ENCODE measurements around the gene PPP6R3.
"Not testable (repeated sequence)": the region's sequence is repeated elsewhere in the genome, so short reads cannot be mapped to it uniquely, and the experiment has no call there.

PPP6R3 gene

DNA sequence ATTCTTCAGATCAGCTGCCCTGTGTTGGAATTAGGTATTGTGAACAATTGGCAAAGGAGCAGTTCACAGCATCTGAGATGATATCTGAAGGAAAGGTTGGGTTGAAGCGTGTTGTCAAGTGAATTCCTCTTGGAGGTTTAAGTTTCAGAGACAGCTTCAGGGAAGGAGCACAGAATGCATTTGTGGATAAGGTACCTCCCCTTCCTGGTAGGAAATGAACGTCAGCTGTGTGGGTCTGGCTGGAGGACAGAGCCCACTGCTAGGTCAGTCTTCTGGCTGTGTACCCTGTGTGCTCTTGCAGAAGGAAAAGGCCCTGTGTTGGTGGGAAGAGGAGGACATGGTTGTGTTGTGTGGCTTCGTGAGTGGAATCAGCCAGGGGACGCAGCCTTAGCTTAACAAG is 135.7 kb downstream of the PPP6R3 start:
- DNase-seq (ENCODE audit: low read depth in 1 of 2, low spot score in 1 of 2): no peak

DNA sequence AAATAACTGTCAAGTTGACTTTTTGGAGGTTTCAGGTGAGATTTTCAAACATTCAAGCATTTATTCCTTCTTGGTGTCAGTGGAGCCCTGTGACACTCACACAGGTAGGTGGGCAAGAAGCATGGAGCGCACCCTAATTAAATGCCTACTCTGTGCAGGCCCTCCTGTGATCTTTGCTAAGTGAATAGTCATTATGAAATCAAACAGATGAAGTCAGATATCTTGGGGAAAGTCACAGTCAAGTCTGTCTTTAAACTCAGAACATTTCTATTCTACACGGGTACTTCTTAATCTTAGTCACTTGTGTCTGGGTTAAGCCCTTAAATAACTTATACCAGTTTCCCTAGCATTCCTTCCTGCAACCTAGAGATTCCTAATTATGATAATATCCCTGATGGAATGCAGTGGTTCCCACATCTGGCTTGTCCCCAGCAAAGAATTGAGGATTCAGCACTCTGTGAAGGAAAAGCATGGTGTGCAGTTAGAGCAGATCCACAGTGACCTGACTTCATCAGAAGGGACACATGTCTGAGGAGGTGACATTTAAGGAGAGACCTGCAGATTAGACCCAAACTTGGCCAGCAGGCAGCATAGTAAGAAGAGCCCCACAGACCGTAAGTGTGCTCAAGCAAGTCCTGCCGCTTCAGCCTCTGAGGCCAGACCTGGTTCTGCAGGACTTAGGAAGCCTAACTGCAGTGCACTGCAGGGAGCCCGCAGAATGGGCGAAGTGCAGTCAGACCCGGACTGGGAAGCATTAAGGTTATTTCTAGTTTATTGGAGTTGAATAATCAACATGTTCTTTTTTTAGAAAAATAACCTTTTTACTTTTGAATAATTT is 138.5 kb downstream of the PPP6R3 start:
- DNase-seq (ENCODE audit: low read depth in 1 of 2, low spot score in 1 of 2): no peak

DNA sequence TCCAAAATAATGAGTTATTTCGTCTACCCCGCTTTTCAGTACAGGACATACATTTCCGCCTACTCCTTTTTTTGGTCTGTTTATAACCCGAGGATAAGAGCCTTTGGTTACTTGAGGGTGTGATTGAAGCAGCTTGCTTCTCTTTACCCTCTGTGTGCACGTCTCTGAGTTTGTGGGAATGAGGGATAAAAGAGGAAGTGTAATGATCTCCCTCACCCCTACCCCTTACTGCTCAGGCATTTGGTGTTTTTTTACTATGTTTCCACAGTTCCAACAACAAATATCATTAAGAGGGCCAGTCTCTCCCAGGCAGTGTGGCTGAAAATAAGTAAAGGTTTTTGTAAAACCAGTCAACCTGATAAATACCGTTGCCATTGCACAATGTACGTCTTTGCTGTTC is 140.6 kb downstream of the PPP6R3 start:
- DNase-seq (ENCODE audit: low read depth in 1 of 2, low spot score in 1 of 2): no peak

DNA sequence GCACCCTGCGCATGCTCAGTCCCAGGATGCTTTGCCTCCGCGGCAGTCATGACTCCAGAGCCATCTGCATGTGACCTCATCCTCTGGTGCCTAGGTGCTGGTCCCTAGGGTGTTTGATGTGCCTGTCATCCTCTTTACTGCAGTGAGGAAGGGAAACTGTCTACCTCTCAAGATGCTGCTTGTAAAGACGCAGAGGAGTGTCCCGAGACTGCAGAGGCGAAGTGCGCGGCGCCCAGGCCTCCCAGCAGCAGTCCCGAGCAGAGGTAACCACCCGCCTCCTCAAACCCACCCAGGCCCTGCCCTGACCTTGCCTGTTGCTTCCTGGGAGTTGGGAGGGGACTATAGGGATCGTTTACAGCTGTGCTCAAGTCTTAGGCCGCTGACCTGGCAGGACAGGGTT is 149.2 kb downstream of the PPP6R3 start:
- DNase-seq (ENCODE audit: low read depth in 1 of 2, low spot score in 1 of 2): no peak

DNA sequence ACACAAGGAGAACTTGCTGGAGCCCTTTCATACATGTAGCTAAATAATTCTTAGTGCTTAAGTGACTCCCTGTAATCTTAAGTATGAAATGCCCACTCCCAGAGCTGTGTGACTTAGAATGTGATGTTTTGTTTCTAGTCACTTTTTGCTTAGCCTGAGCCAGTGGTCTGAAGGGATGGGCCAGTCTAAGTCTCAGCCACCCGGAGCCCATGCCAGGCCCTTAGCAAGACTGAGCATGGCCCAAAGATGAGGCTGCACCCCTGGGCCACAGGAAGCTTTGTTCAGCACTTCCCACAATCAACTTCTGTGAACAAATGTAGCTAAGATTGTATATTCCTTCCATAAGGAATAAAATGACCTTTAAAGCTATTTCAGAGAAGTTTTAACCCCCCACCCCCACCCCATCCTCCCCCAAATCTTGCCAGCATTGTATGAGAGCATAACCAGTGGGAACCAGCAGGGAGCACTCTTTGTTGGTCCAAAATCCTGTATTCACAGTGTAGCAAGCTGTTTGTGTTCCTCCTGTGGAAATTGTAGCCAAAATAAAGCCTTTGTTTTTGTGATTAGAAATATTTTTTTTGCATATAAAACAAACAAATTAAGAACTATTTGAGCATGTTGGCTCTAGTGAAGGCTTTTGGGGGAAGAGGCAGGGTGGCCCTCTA is 150.0 kb downstream of the PPP6R3 start:
- DNase-seq (ENCODE audit: low read depth in 1 of 2, low spot score in 1 of 2): no peak

DNA sequence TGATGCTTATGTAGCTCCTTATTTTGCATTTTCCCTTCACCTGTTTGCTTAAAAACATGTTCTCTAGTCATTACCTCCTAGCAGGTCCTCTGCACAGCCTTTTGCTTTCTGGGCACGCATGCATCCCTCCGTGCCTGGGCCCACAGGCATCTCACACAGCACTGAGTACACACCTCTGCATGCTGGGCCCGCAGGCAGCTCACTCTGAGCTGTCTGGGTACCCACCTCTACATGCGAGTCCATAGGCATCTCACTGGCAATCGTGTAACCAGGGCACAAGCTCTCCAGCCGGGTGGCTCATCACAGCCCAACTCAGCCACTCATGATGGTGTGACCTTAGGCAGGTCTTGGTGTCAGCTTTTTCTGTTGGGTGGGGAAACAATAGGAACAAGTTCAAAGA is 155.1 kb downstream of the PPP6R3 start:
- DNase-seq (ENCODE audit: low read depth in 1 of 2, low spot score in 1 of 2): no peak

DNA sequence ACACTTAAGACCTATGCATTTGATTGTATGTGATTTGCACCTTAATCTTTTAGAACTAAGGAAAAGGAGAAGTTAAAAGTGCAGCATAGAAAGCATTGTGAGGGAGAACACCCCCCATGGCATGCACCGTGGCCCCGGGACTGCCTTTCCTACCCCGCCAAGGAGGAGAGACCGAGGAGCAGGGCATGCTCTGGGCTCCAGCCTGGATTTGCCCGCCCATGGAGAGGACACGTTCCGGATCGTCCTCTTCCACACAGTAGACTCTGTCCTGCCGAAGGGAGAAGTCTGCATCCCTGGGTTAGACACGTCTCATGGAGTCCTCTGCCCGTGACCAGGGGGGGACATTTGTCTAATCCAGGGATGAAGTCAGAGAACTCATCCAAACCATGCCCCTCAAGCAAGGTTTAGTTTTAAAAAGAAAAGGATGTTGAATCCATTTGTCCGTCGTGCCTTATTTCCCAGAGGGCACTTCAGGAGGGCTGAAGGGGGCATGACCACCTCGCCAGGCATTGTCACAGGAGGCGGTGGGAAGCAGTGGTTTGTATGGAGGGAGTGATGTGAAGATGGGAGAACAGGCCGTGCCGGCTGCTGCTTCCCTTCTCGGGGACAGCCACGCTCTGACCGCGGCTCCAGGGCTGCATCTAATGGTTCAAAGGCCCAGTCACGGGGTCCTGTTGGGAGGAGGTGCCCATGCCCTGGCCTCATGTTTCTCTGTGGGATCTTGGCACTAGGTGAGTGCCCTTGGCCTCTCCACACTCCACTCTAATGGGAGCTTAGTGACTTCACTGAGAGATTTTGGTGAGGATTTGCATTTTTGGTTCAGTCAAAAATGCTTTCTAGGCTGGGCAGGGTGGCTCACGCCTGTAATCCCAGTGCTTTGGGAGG is 157.6 kb downstream of the PPP6R3 start:
- DNase-seq (ENCODE audit: low read depth in 1 of 2, low spot score in 1 of 2): no peak

DNA sequence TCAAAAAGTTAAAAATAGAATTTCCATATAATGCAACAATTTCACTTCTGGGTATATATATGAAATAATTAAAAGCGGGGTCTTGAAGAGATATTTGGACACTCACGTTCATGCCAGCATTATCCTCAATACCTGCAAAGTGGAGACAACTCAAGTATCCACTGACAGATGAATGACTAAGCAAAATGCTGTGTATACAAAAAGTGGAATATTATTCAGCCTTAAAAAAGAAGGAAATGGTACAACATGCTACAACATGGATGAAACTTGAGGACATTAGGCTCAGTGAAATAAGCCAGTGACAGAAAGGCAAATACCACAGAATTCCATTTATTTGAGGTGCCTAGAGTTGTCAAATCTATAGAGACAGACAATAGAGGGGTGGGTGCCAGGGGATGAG is 161.3 kb downstream of the PPP6R3 start:
- no peak for DNase-seq (ENCODE audit: low read depth in 1 of 2, low spot score in 1 of 2)

DNA sequence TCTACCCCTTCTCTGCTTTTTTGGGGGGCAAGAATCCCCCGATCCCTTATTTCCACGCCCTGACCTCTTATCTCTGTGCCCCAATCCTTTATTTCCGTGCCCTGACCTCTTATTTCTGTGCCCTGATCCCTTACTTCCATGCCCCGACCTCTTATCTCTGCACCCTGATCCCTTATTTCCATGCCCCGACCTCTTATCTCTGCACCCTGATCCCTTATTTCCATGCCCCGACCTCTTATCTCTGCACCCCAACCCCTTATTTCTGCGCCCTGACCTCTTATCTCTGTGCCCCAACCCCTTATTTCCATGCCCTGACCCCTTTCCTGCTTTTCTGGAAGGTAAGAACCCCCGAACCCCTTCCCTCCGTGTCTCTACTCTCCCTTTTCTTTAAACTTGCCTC is 163.2 kb downstream of the PPP6R3 start:
- DNase-seq (ENCODE audit: low read depth in 1 of 2, low spot score in 1 of 2): not testable (repeated sequence)

DNA sequence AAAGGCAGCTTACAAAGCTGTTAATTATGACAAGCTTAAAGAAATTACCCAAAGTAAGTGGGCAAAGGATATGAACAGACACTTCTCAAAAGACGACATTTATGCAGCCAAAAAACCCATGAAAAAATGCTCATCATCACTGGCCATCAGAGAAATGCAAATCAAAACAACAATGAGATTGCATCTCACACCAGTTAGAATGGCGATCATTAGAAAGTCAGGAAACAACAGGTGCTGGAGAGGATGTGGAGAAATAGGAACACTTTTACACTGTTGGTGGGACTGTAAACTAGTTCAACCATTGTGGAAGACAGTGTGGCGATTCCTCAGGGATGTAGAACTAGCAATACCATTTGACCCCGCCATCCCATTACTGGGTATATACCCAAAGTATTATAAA is 164.5 kb downstream of the PPP6R3 start:
- not testable (repeated sequence) for DNase-seq (ENCODE audit: low read depth in 1 of 2, low spot score in 1 of 2)

DNA sequence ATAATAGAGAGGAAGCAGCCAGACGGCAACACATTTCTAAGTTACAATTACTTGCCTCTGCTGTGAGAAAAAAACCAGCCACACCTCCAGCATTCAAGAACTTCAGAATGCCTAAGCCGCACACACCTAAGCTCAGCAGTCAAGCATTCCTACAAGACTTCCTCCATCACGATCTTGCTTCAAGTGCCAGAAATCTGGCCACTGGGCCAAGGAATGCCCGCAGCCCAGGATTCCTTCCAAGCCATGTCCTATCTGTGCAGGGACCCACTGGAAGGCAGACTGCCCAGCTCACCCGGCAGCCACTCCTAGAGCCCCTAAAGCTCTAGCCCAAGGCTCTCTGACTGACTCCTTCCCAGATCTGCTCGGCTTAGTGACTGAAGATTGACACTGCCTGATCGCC is 165.7 kb downstream of the PPP6R3 start:
- DNase-seq (ENCODE audit: low read depth in 1 of 2, low spot score in 1 of 2): not testable (repeated sequence)

DNA sequence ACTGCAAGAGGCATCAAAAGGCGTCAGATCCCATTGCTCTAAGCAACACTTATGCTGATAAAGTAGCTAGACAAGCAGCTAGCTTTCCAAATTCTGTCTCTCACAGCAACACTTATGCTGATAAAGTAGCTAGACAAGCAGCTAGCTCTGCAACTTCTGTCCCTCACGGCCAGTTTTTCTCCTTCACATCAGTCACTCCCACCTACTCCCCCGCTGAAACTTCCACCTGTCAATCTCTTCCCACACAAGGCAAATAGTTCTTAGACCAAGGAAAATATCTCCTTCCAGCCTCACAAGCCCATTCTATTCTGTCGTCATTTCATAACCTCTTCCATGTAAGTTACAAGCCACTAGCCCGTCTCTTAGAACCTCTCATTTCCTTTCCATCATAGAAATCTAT is 168.3 kb downstream of the PPP6R3 start:
- DNase-seq (ENCODE audit: low read depth in 1 of 2, low spot score in 1 of 2): not testable (repeated sequence)

DNA sequence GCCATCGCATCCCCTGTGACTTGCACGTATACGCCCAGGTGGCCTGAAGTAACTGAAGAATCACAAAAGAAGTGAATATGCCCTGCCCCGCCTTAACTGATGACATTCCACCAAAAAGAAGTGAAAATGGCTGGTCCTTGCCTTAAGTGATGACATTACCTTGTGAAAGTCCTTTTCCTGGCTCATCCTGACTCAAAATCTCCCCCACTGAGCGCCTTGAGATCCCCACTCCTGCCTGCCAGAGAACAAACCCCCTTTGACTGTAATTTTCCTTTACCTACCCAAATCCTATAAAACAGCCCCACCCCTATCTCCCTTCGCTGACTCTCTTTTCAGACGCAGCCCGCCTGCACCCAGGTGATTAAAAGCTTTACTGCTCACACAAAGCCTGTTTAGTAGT is 171.8 kb downstream of the PPP6R3 start:
- not testable (repeated sequence) for DNase-seq (ENCODE audit: low read depth in 1 of 2, low spot score in 1 of 2)

DNA sequence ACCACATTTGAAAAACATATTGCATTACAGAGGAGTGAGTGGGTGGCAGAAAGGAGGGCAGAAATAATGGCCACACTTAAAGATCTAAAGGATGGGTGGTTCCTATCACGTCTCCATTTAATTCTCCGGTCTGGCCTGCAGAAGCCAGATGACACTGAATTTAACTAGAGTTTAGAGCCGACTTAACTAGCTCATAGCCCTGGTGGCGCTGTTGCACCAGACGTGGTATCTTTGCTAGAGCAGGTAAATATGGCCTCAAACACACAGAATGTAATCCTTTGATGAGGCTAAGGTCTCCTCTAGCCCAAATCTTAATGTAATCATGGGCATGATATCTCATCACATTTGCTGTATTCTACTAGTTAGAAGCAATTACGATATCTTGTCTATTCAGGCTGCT is 172.2 kb downstream of the PPP6R3 start:
- DNase-seq (ENCODE audit: low read depth in 1 of 2, low spot score in 1 of 2): no peak

DNA sequence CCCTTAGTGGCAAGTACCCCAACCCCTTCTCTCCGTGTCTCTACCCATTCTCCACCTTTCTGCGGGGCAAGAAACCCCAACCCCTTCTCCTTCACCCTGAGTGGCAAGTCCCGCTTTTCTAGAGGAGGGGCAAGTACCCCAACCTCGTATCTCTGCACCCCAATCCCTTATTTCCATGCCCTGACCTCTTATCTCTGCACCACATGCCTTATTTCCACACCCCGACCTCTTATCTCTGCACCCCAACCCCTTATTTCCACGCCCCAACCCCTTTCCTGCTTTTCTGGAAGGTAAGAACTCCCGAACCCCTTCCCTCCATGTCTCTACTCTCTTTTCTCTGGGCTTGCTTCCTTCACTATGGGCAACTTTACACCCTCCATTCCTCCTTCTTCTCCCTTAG is 174.1 kb downstream of the PPP6R3 start:
- not testable (repeated sequence) for DNase-seq (ENCODE audit: low read depth in 1 of 2, low spot score in 1 of 2)

DNA sequence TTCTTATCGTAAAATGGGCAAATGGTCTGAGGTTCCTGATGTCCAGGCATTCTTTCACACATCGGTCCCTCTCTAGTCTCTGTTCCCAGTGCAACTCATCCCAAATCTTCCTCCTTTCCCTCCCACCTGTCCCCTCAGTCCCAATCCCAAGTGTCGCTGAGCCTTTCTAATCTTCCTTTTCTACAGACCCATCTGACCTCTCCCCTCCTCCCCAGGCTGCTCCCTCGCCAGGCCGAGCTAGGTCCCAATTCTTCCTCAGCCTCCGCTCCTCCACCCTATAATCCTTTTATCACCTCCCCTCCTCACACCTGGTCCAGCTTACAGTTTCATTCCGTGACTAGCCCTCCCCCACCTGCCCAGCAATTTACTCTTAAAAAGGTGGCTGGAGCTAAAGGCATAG is 174.6 kb downstream of the PPP6R3 start:
- not testable (repeated sequence) for DNase-seq (ENCODE audit: low read depth in 1 of 2, low spot score in 1 of 2)

DNA sequence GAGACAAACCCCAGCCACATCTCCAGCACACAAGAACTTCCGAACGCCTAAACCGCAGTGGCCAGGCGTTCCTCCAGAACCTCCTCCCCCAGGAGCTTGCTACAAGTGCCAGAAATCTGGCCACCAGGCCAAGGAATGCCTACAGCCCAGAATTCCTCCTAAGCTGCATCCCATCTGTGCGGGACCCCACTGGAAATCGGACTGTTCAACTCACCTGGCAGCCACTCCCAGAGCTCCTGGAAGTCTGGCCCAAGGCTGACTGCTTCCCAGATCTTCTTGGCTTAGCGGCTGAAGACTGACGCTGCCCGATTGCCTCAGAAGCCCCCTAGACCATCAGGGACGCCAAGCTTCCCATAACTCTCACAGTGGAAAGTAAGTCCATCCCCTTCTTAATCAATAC is 175.3 kb downstream of the PPP6R3 start:
- DNase-seq (ENCODE audit: low read depth in 1 of 2, low spot score in 1 of 2): not testable (repeated sequence)

DNA sequence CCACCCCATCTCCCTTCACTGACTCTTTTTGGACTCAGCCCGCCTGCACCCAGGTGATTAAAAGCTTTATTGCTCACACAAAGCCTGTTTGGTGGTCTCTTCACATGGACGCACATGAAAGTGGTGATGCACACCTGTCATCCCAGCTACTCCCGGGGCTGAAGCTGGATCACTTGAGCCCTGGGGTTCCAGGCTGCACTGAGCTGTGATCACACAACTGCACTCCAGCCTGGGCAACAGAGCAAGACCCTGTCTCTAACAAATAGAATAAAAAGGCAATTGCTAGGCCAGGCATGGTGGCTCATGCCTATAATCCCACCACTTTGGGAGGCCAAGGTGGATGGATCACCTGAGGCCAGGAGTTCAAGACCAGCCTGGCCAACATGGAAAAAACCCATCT is 178.8 kb downstream of the PPP6R3 start:
- DNase-seq (ENCODE audit: low read depth in 1 of 2, low spot score in 1 of 2): not testable (repeated sequence)

DNA sequence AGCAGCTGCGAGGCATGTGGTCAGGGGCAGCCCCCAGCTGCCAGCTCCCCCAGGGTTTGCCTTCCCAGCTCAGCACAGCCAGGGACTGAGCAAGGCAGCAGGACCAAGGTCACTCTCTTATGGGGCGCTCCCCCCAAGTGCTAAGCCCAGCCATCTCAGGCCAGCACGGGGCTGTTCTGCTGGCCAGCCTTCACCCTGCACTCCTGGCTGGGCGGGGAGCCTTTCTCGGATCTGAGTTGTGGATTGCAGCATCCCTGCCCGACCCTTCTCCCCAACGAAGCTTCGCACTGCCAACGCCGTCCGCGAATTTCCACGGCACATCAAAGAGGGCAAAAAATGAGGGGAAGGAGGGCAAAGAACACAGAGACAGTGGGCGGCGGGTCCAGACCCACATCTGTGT is 181.3 kb downstream of the PPP6R3 start:
- DNase-seq (ENCODE audit: low read depth in 1 of 2, low spot score in 1 of 2): no peak

DNA sequence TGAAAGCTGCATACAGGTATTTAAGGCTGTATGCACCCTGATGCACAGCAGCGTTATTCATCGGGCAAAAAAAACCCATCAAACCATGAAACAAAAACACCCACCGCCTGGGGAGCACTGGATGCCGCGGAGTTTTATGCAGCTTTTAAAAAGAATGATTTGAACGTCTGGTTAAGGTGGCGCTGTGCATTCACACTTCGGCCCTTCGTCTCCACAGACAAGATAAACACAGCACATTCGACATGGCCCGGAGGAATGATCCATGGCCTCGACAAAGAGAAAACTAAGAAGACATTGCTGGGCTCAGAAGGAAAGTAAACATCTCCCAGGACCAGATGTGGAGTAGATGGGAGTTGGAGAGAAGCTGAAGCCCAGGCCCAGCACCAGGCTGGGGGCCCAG is 183.0 kb downstream of the PPP6R3 start:
- no peak for DNase-seq (ENCODE audit: low read depth in 1 of 2, low spot score in 1 of 2)

DNA sequence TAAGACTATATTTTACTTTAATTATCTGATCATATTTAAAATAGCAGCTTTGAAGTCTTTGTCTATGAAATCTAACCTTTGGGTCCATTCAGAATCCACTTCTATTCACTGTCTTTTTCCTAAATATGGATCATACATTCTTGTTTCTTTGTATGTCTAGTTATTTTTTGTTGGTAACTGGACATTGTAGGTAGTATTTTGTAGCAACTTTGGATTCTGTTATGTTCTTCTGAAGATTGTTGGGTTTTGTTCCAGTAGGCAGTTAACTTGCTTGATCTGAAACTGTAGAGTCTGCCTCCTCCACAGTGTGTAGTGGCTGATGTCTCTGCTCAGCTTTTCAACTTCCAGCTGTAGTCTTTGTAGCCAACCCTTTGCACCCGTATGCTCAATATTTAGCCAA is 186.3 kb downstream of the PPP6R3 start:
- DNase-seq (ENCODE audit: low read depth in 1 of 2, low spot score in 1 of 2): no peak

Data from activated T-helper 1 cell treated with anti-CD3 and anti-CD28 coated beads, Interleukin-2, amount 50 U/mL, for 16 hours (primary cell).